SK-N-SH (cell line): Measurements from ENCODE around the gene FAM200C. TPM values are rescaled to one million over a fixed set of nuclear protein-coding genes. Genes with fewer than 3 reads are reported as not detected.

Experiments
- CTCF ChIA-PET: fragments of 300-600, 350-600 bp; formaldehyde crosslinking; extraction: SDS; loops from one replicate; lab custom pipeline; 2021; lab: Yijun Ruan, JAX
- POLR2A ChIA-PET: fragments of 350-600 bp; sonication (Branson Sonifier 250); formaldehyde crosslinking; extraction: SDS; loops from one replicate; lab custom pipeline; 2020; ENCODE audit warnings: antibody characterized with exemption, inconsistent platforms; lab: Yijun Ruan, JAX
- DNase-seq: peaks from one replicate; pipeline ENCODE4 v3.0.0; 2012
- H2AFZ ChIP-seq: fragments of 200-600 bp; sonication (generic); 2 replicates; pipeline ENCODE4 v1.8.1; 2016; ENCODE audit warnings: antibody characterized with exemption, mild to moderate bottlenecking, low read depth
- H3F3A ChIP-seq: fragments of 200-600 bp; sonication (generic); replicated peaks from 2 replicates; pipeline ENCODE3; 2016; ENCODE audit warnings: antibody characterized with exemption, mild to moderate bottlenecking; ENCODE audit not compliant: insufficient read depth
- H3K27ac ChIP-seq, 2 experiments: fragments of 200-500 bp in 1 of 2; fragments of 200-600 bp in 1 of 2; sonication (Bioruptor generic) in 1 of 2; sonication (generic), shearing (Covaris generic) in 1 of 2; 2 replicates each; pipeline versions ENCODE4 v1.5.1 to v1.6.1; 2014 to 2016; ENCODE audit warnings: low read depth in 2 of 2, inconsistent platforms in 1 of 2, low read length in 1 of 2, mild to moderate bottlenecking in 1 of 2, mixed read lengths in 1 of 2
- H3K27me3 ChIP-seq: fragments of 200-600 bp; sonication (generic), shearing (Covaris generic); 2 replicates; pipeline ENCODE4 v1.6.1; 2016; ENCODE audit warnings: mixed run types; ENCODE audit not compliant: insufficient read depth
- H3K36me3 ChIP-seq, 2 experiments: fragments of 200-500 bp in 1 of 2; fragments of 200-600 bp in 1 of 2; sonication (Bioruptor generic) in 1 of 2; sonication (generic) in 1 of 2; replicated peaks in 1 of 2; 2 replicates each; pipeline versions ENCODE3 to v1.5.1; 2014 to 2016; ENCODE audit warnings: low read length in 1 of 2, mild to moderate bottlenecking in 1 of 2; ENCODE audit not compliant: insufficient read depth in 2 of 2, control insufficient read depth in 1 of 2
- H3K4me1 ChIP-seq, 2 experiments: fragments of 200-500 bp in 1 of 2; fragments of 200-600 bp in 1 of 2; sonication (Bioruptor generic) in 1 of 2; sonication (generic), shearing (Covaris generic) in 1 of 2; 2 replicates each; pipeline versions ENCODE4 v1.5.1 to v1.6.1; 2014 to 2016; ENCODE audit warnings: low read depth in 1 of 2, low read length in 1 of 2, mixed run types in 1 of 2; ENCODE audit not compliant: insufficient read depth in 2 of 2, control insufficient read depth in 1 of 2
- H3K4me2 ChIP-seq: fragments of 200-600 bp; sonication (generic), shearing (Covaris generic); 2 replicates; pipeline ENCODE4 v1.6.1; 2017; ENCODE audit warnings: mixed run types
- H3K4me3 ChIP-seq, 2 experiments: fragments of 200-500 bp in 1 of 2; fragments of 200-600 bp in 1 of 2; sonication (Bioruptor generic) in 1 of 2; sonication (generic), shearing (Covaris generic) in 1 of 2; 2 replicates each; pipeline versions ENCODE4 v1.5.1 to v1.8.1; 2014 to 2016; ENCODE audit warnings: low read depth in 2 of 2, inconsistent platforms in 1 of 2, low read length in 1 of 2, mild to moderate bottlenecking in 1 of 2, mixed read lengths in 1 of 2, moderate library complexity in 1 of 2
- H3K79me2 ChIP-seq: fragments of 200-600 bp; sonication (generic); 2 replicates; pipeline ENCODE4 v1.8.1; 2017; ENCODE audit warnings: mild to moderate bottlenecking; ENCODE audit not compliant: insufficient read depth
- H3K9ac ChIP-seq: fragments of 200-600 bp; sonication (generic); 2 replicates; pipeline ENCODE4 v1.6.1; 2017; ENCODE audit warnings: mixed run types
- H3K9me2 ChIP-seq: fragments of 200-600 bp; sonication (generic); 2 replicates; pipeline ENCODE4 v1.6.1; 2017; ENCODE audit warnings: mixed run types
- H3K9me3 ChIP-seq: fragments of 200-600 bp; sonication (generic); 2 replicates; pipeline ENCODE4 v1.6.1; 2017; ENCODE audit warnings: mixed run types, mild to moderate bottlenecking, moderate library complexity
- H4K20me1 ChIP-seq: fragments of 200-600 bp; sonication (generic); 2 replicates; pipeline ENCODE4 v1.6.1; 2017; ENCODE audit warnings: mild to moderate bottlenecking, mixed run types; ENCODE audit not compliant: insufficient read depth
- CHD2 ChIP-seq: fragments of 150-350 bp; IDR thresholded peaks from 2 replicates; pipeline ENCODE4 v1.6.1; 2018; ENCODE audit warnings: low read length; ENCODE audit not compliant: partially characterized antibody
- EZH2phosphoT487 ChIP-seq: fragments of 200-600 bp; sonication (generic); IDR thresholded peaks from 2 replicates; pipeline ENCODE4 v1.6.1; 2017; ENCODE audit warnings: low read depth, mixed run types, mild to moderate bottlenecking, antibody characterized with exemption, moderate library complexity, borderline replicate concordance
- FOXJ3 ChIP-seq: sonication (generic); formaldehyde crosslinking; IDR thresholded peaks from 2 replicates; pipeline ENCODE4 v1.5.1; 2020; ENCODE audit warnings: mild to moderate bottlenecking, missing genetic modification reagents
- FOXM1 ChIP-seq: IDR thresholded peaks from 2 replicates; pipeline ENCODE4 v1.4.0; 2012; ENCODE audit warnings: low read depth, mild to moderate bottlenecking
- GATA2 ChIP-seq: sonication (generic); formaldehyde crosslinking; IDR thresholded peaks from 2 replicates; pipeline ENCODE4 v1.5.0; 2020; ENCODE audit warnings: mild to moderate bottlenecking, missing genetic modification reagents
- IRF3 ChIP-seq: fragments of 150-350 bp; IDR thresholded peaks from 2 replicates; pipeline ENCODE4 v1.6.1; 2016; ENCODE audit warnings: mild to moderate bottlenecking, low read depth, low read length
- MEF2A ChIP-seq: IDR thresholded peaks from 2 replicates; pipeline ENCODE4 v1.4.0; 2012; ENCODE audit warnings: low read depth, borderline replicate concordance
- MXI1 ChIP-seq: IDR thresholded peaks from 2 replicates; pipeline ENCODE4 v1.6.1; 2012; ENCODE audit warnings: mild to moderate bottlenecking, low read depth, low read length, improper control_type of control experiment
- NFIC ChIP-seq: IDR thresholded peaks from 2 replicates; pipeline ENCODE4 v1.4.0; 2012; ENCODE audit warnings: borderline replicate concordance
- PBX3 ChIP-seq: IDR thresholded peaks from 2 replicates; pipeline ENCODE4; 2012
- RAD21 ChIP-seq: IDR thresholded peaks from 2 replicates; pipeline ENCODE4 v1.6.1; 2012; ENCODE audit warnings: mild to moderate bottlenecking, low read length
- RFX5 ChIP-seq: IDR thresholded peaks from 2 replicates; pipeline ENCODE4 v1.6.1; 2012; ENCODE audit warnings: mild to moderate bottlenecking, improper control_type of control experiment, low read length
- RXRA ChIP-seq: IDR thresholded peaks from 2 replicates; pipeline ENCODE4 v1.4.0; 2012; ENCODE audit warnings: low read depth, mild to moderate bottlenecking, borderline replicate concordance
- SIN3A ChIP-seq: IDR thresholded peaks from 2 replicates; pipeline ENCODE4 v1.6.1; 2012; ENCODE audit warnings: low read depth, mild to moderate bottlenecking, low read length, moderate library complexity, borderline replicate concordance
- SMC3 ChIP-seq: IDR thresholded peaks from 2 replicates; pipeline ENCODE4 v1.6.1; 2012; ENCODE audit warnings: low read depth, low read length, improper control_type of control experiment
- TAF1 ChIP-seq: IDR thresholded peaks from 2 replicates; pipeline ENCODE4 v1.6.1; 2012; ENCODE audit warnings: low read depth, mild to moderate bottlenecking, low read length, moderate library complexity, borderline replicate concordance
- TCF12 ChIP-seq: IDR thresholded peaks from 2 replicates; pipeline ENCODE4 v1.4.0; 2012
- TEAD4 ChIP-seq: IDR thresholded peaks from 2 replicates; pipeline ENCODE4 v1.4.0; 2012; ENCODE audit warnings: mild to moderate bottlenecking, borderline replicate concordance; ENCODE audit not compliant: insufficient read depth
- USF1 ChIP-seq: IDR thresholded peaks from 2 replicates; pipeline ENCODE4 v1.4.0; 2012; ENCODE audit warnings: low read depth, borderline replicate concordance
- whole genome bisulfite sequencing: methylation state at CpG from one replicate; pipeline ENCODE4 v1.1.6; 2017; ENCODE audit warnings: low lambda C conversion rate; 5-methylcytosine and 5-hydroxymethylcytosine counted together
- polyA plus RNA-seq, 3 experiments: library from polyadenylated mRNA; depleted of rRNA; stranded (reverse); fragments of >200 nt; gene quantifications; 2 replicates each; pipeline ENCODE4 v1.2.3, GENCODE V29; 2012

Gene FAM200C
- polyA plus RNA-seq, 1 of the 3 experiments (the other 2 are of a cell fraction): 1.5 TPM

- 50% methylated on average over 1 of the region's 1 CpG for WGBS
- H3K4me3 ChIP-seq: no peak overlapping the region
- ChIA-PET CTCF (interaction anchor here (1.1 to 2.3 kb wide), 3 partner anchors 32 to 275 kb away, joined by 3 to 8 read pairs (median 4); no protein-coding TSS in a partner anchor), POLR2A (no interaction called here)
- TF ChIP-seq CHD2 (no peak), EZH2phosphoT487 (no peak), USF1 (no peak), RFX5 (no peak), TAF1 (no peak), FOXM1 (no peak), MEF2A (no peak), SIN3A (no peak), IRF3 (no peak), FOXJ3 (CRISPR knock-in tag) (no peak), GATA2 (no peak), TCF12 (no peak), TEAD4 (no peak), PBX3 (no peak), RAD21 (no peak), NFIC (no peak), SMC3 (no peak), MXI1 (no peak), RXRA (no peak)
- H2AFZ ChIP-seq: no peak overlapping the region
- no peaks in the 10 kb centered on the region for H3K79me2 ChIP-seq
- H3K27ac ChIP-seq: no peak overlapping the region
- no peaks in the 10 kb centered on the region for H3K9me2 ChIP-seq
- H3K9ac ChIP-seq: no peak overlapping the region
- no peaks in the 10 kb centered on the region for H3K36me3 ChIP-seq
- no peaks in the 10 kb centered on the region for H3F3A ChIP-seq
- DNase-seq: no peak
- no peak overlapping the region for H3K4me2 ChIP-seq
- no peaks in the 10 kb centered on the region for H3K27me3 ChIP-seq
- H3K9me3 ChIP-seq: no peaks in the 10 kb centered on the region
- H4K20me1 ChIP-seq: no peaks in the 10 kb centered on the region
- H3K4me1 ChIP-seq: peaks cover 0 to 12% of the 10 kb centered on the region in 2 experiments; a peak in 2 of 4 replicates
These were observed 40.6 kb downstream of the FAM200C start for GRCh38 chr5:160359242-160359641.
